ENCODE measurements around the gene ST13.
"Not testable (repeated sequence)": the region's sequence is repeated elsewhere in the genome, so short reads cannot be mapped to it uniquely, and the experiment has no call there.

ST13 gene

GRCh38 chr22:40834619-40835018 is 21.8 kb downstream of the ST13 start:
- no peak for DNase-seq

- DNase-seq: no peak
Measured at GRCh38 chr22:40829131-40829530, 27.3 kb downstream of the ST13 start.

- no peak for DNase-seq
Measured at GRCh38 chr22:40826984-40827741, 29.3 kb downstream of the ST13 start.

- DNase-seq: not testable (repeated sequence)
Measured at GRCh38 chr22:40826292-40826691, 30.1 kb downstream of the ST13 start.

GRCh38 chr22:40823426-40823825 is 33.0 kb downstream of the ST13 start:
- DNase-seq: no peak

- DNase-seq: no peak
Measured at GRCh38 chr22:40819599-40820140, 36.8 kb downstream of the ST13 start.

GRCh38 chr22:40818747-40819598 is 37.5 kb downstream of the ST13 start, which contains the start of gene SLC25A17:
Gene SLC25A17, minus strand, starts transcription at chr22:40819346. Its CDS starts 98 bp downstream, at chr22:40819248.
- peak; percentile 86 for DNase-seq

- DNase-seq: no peak
Measured at GRCh38 chr22:40818192-40818746, 38.2 kb downstream of the ST13 start.

- DNase-seq: no peak
Measured at GRCh38 chr22:40817737-40818136, 38.7 kb downstream of the ST13 start.

GRCh38 chr22:40813912-40814315 is 42.5 kb downstream of the ST13 start:
- DNase-seq: no peak

GRCh38 chr22:40808018-40808841 is 48.2 kb downstream of the ST13 start:
- no peak for DNase-seq

GRCh38 chr22:40806711-40807110 is 49.7 kb downstream of the ST13 start:
- no peak for DNase-seq

GRCh38 chr22:40805699-40806203 is 50.7 kb downstream of the ST13 start:
- DNase-seq: no peak

GRCh38 chr22:40805239-40805638 is 51.2 kb downstream of the ST13 start:
- no peak for DNase-seq

- DNase-seq: no peak
Measured at GRCh38 chr22:40803321-40803720, 53.1 kb downstream of the ST13 start.

- no peak for DNase-seq
Measured at GRCh38 chr22:40799008-40799407, 57.4 kb downstream of the ST13 start.

GRCh38 chr22:40797427-40797826 is 59.0 kb downstream of the ST13 start:
- no peak for DNase-seq

GRCh38 chr22:40792451-40792850 is 64.0 kb downstream of the ST13 start:
- no peak for DNase-seq

GRCh38 chr22:40791241-40791640 is 65.2 kb downstream of the ST13 start:
- DNase-seq: no peak

- DNase-seq: no peak
Measured at GRCh38 chr22:40789131-40789530, 67.3 kb downstream of the ST13 start.

- no peak for DNase-seq
Measured at GRCh38 chr22:40782521-40782920, 73.9 kb downstream of the ST13 start.

GRCh38 chr22:40781749-40782148 is 74.7 kb downstream of the ST13 start:
- not testable (repeated sequence) for DNase-seq

Data from NCI-H1092 treated with DMSO at 0.1 percent for 48 hours (cell line).